SK-N-SH (cell line): ENCODE results near the gene REC114. TPM values are rescaled to one million over a fixed set of nuclear protein-coding genes. Genes with fewer than 3 reads are reported as not detected.

Experiments
- CTCF ChIA-PET: fragments of 300-600, 350-600 bp; formaldehyde crosslinking; extraction: SDS; loops from one replicate; lab custom pipeline; 2021; lab: Yijun Ruan, JAX
- POLR2A ChIA-PET: fragments of 350-600 bp; sonication (Branson Sonifier 250); formaldehyde crosslinking; extraction: SDS; loops from one replicate; lab custom pipeline; 2020; ENCODE audit warnings: antibody characterized with exemption, inconsistent platforms; lab: Yijun Ruan, JAX
- DNase-seq: peaks from one replicate; pipeline ENCODE4 v3.0.0; 2012
- H2AFZ ChIP-seq: fragments of 200-600 bp; sonication (generic); 2 replicates; pipeline ENCODE4 v1.8.1; 2016; ENCODE audit warnings: antibody characterized with exemption, mild to moderate bottlenecking, low read depth
- H3F3A ChIP-seq: fragments of 200-600 bp; sonication (generic); replicated peaks from 2 replicates; pipeline ENCODE3; 2016; ENCODE audit warnings: antibody characterized with exemption, mild to moderate bottlenecking; ENCODE audit not compliant: insufficient read depth
- H3K27ac ChIP-seq, 2 experiments: fragments of 200-500 bp in 1 of 2; fragments of 200-600 bp in 1 of 2; sonication (Bioruptor generic) in 1 of 2; sonication (generic), shearing (Covaris generic) in 1 of 2; 2 replicates each; pipeline versions ENCODE4 v1.5.1 to v1.6.1; 2014 to 2016; ENCODE audit warnings: low read depth in 2 of 2, inconsistent platforms in 1 of 2, low read length in 1 of 2, mild to moderate bottlenecking in 1 of 2, mixed read lengths in 1 of 2
- H3K27me3 ChIP-seq: fragments of 200-600 bp; sonication (generic), shearing (Covaris generic); 2 replicates; pipeline ENCODE4 v1.6.1; 2016; ENCODE audit warnings: mixed run types; ENCODE audit not compliant: insufficient read depth
- H3K36me3 ChIP-seq, 2 experiments: fragments of 200-500 bp in 1 of 2; fragments of 200-600 bp in 1 of 2; sonication (Bioruptor generic) in 1 of 2; sonication (generic) in 1 of 2; replicated peaks in 1 of 2; 2 replicates each; pipeline versions ENCODE3 to v1.5.1; 2014 to 2016; ENCODE audit warnings: low read length in 1 of 2, mild to moderate bottlenecking in 1 of 2; ENCODE audit not compliant: insufficient read depth in 2 of 2, control insufficient read depth in 1 of 2
- H3K4me1 ChIP-seq, 2 experiments: fragments of 200-500 bp in 1 of 2; fragments of 200-600 bp in 1 of 2; sonication (Bioruptor generic) in 1 of 2; sonication (generic), shearing (Covaris generic) in 1 of 2; 2 replicates each; pipeline versions ENCODE4 v1.5.1 to v1.6.1; 2014 to 2016; ENCODE audit warnings: low read depth in 1 of 2, low read length in 1 of 2, mixed run types in 1 of 2; ENCODE audit not compliant: insufficient read depth in 2 of 2, control insufficient read depth in 1 of 2
- H3K4me2 ChIP-seq: fragments of 200-600 bp; sonication (generic), shearing (Covaris generic); 2 replicates; pipeline ENCODE4 v1.6.1; 2017; ENCODE audit warnings: mixed run types
- H3K4me3 ChIP-seq, 2 experiments: fragments of 200-500 bp in 1 of 2; fragments of 200-600 bp in 1 of 2; sonication (Bioruptor generic) in 1 of 2; sonication (generic), shearing (Covaris generic) in 1 of 2; 2 replicates each; pipeline versions ENCODE4 v1.5.1 to v1.8.1; 2014 to 2016; ENCODE audit warnings: low read depth in 2 of 2, inconsistent platforms in 1 of 2, low read length in 1 of 2, mild to moderate bottlenecking in 1 of 2, mixed read lengths in 1 of 2, moderate library complexity in 1 of 2
- H3K79me2 ChIP-seq: fragments of 200-600 bp; sonication (generic); 2 replicates; pipeline ENCODE4 v1.8.1; 2017; ENCODE audit warnings: mild to moderate bottlenecking; ENCODE audit not compliant: insufficient read depth
- H3K9ac ChIP-seq: fragments of 200-600 bp; sonication (generic); 2 replicates; pipeline ENCODE4 v1.6.1; 2017; ENCODE audit warnings: mixed run types
- H3K9me2 ChIP-seq: fragments of 200-600 bp; sonication (generic); 2 replicates; pipeline ENCODE4 v1.6.1; 2017; ENCODE audit warnings: mixed run types
- H3K9me3 ChIP-seq: fragments of 200-600 bp; sonication (generic); 2 replicates; pipeline ENCODE4 v1.6.1; 2017; ENCODE audit warnings: mixed run types, mild to moderate bottlenecking, moderate library complexity
- H4K20me1 ChIP-seq: fragments of 200-600 bp; sonication (generic); 2 replicates; pipeline ENCODE4 v1.6.1; 2017; ENCODE audit warnings: mild to moderate bottlenecking, mixed run types; ENCODE audit not compliant: insufficient read depth
- CHD2 ChIP-seq: fragments of 150-350 bp; IDR thresholded peaks from 2 replicates; pipeline ENCODE4 v1.6.1; 2018; ENCODE audit warnings: low read length; ENCODE audit not compliant: partially characterized antibody
- ELF1 ChIP-seq: IDR thresholded peaks from 2 replicates; pipeline ENCODE4 v1.4.0; 2012
- EP300 ChIP-seq, 2 experiments: IDR thresholded peaks; 2 replicates each; pipeline versions ENCODE4 v1.4.0 to v1.6.1; 2012; ENCODE audit warnings: borderline replicate concordance in 1 of 2, low read depth in 1 of 2, low read length in 1 of 2
- EZH2phosphoT487 ChIP-seq: fragments of 200-600 bp; sonication (generic); IDR thresholded peaks from 2 replicates; pipeline ENCODE4 v1.6.1; 2017; ENCODE audit warnings: low read depth, mixed run types, mild to moderate bottlenecking, antibody characterized with exemption, moderate library complexity, borderline replicate concordance
- FOXJ3 ChIP-seq: sonication (generic); formaldehyde crosslinking; IDR thresholded peaks from 2 replicates; pipeline ENCODE4 v1.5.1; 2020; ENCODE audit warnings: mild to moderate bottlenecking, missing genetic modification reagents
- FOXM1 ChIP-seq: IDR thresholded peaks from 2 replicates; pipeline ENCODE4 v1.4.0; 2012; ENCODE audit warnings: low read depth, mild to moderate bottlenecking
- GABPA ChIP-seq: IDR thresholded peaks from 2 replicates; pipeline ENCODE4 v1.4.0; 2012; ENCODE audit warnings: low read depth, mild to moderate bottlenecking
- IRF3 ChIP-seq: fragments of 150-350 bp; IDR thresholded peaks from 2 replicates; pipeline ENCODE4 v1.6.1; 2016; ENCODE audit warnings: mild to moderate bottlenecking, low read depth, low read length
- JUND ChIP-seq: IDR thresholded peaks from 2 replicates; pipeline ENCODE4 v1.4.0; 2012
- NFIC ChIP-seq: IDR thresholded peaks from 2 replicates; pipeline ENCODE4 v1.4.0; 2012; ENCODE audit warnings: borderline replicate concordance
- NRF1 ChIP-seq: IDR thresholded peaks from 2 replicates; pipeline ENCODE4 v1.6.1; 2012; ENCODE audit warnings: low read depth, mild to moderate bottlenecking, low read length
- PBX3 ChIP-seq: IDR thresholded peaks from 2 replicates; pipeline ENCODE4; 2012
- POLR2AphosphoS5 ChIP-seq: IDR thresholded peaks from 2 replicates; pipeline ENCODE4 v1.6.1; 2012; ENCODE audit warnings: low read depth, low read length
- RAD21 ChIP-seq: IDR thresholded peaks from 2 replicates; pipeline ENCODE4 v1.6.1; 2012; ENCODE audit warnings: mild to moderate bottlenecking, low read length
- RFX5 ChIP-seq: IDR thresholded peaks from 2 replicates; pipeline ENCODE4 v1.6.1; 2012; ENCODE audit warnings: mild to moderate bottlenecking, improper control_type of control experiment, low read length
- RXRA ChIP-seq: IDR thresholded peaks from 2 replicates; pipeline ENCODE4 v1.4.0; 2012; ENCODE audit warnings: low read depth, mild to moderate bottlenecking, borderline replicate concordance
- SIN3A ChIP-seq: IDR thresholded peaks from 2 replicates; pipeline ENCODE4 v1.6.1; 2012; ENCODE audit warnings: low read depth, mild to moderate bottlenecking, low read length, moderate library complexity, borderline replicate concordance
- SMC3 ChIP-seq: IDR thresholded peaks from 2 replicates; pipeline ENCODE4 v1.6.1; 2012; ENCODE audit warnings: low read depth, low read length, improper control_type of control experiment
- TCF12 ChIP-seq: IDR thresholded peaks from 2 replicates; pipeline ENCODE4 v1.4.0; 2012
- TEAD4 ChIP-seq: IDR thresholded peaks from 2 replicates; pipeline ENCODE4 v1.4.0; 2012; ENCODE audit warnings: mild to moderate bottlenecking, borderline replicate concordance; ENCODE audit not compliant: insufficient read depth
- USF2 ChIP-seq: fragments of 150-350 bp; IDR thresholded peaks from 2 replicates; pipeline ENCODE4 v1.6.1; 2017; ENCODE audit warnings: antibody characterized with exemption, low read length, low read depth, borderline replicate concordance
- YY1 ChIP-seq: IDR thresholded peaks from 2 replicates; pipeline ENCODE4 v1.4.0; 2012; ENCODE audit warnings: low read depth, mild to moderate bottlenecking
- WGBS: methylation state at CpG from one replicate; pipeline ENCODE4 v1.1.6; 2017; ENCODE audit warnings: low lambda C conversion rate; 5-methylcytosine and 5-hydroxymethylcytosine counted together
- polyA plus RNA-seq, 3 experiments: library from polyadenylated mRNA; depleted of rRNA; stranded (reverse); fragments of >200 nt; gene quantifications; 2 replicates each; pipeline ENCODE4 v1.2.3, GENCODE V29; 2012
- TF ChIP-seq, protein P1 (sequence below): IDR thresholded peaks from 2 replicates; pipeline ENCODE4 v1.6.1; 2012; ENCODE audit warnings: mild to moderate bottlenecking, low read depth, low read length, moderate library complexity
- TF ChIP-seq, protein P2 (sequence below): IDR thresholded peaks from 2 replicates; pipeline ENCODE4 v1.4.0; 2012; ENCODE audit warnings: low read depth, borderline replicate concordance

REC114 gene
- polyA plus RNA-seq, 1 of the 3 experiments (the other 2 are of a cell fraction) = not detected

- TF ChIP-seq FOXJ3 (CRISPR knock-in tag) (no peak), EP300 (IDR thresholded peaks at IDR 0.05; ENCODE audit: borderline replicate concordance in 1 of 2, low read depth in 1 of 2, low read length in 1 of 2) (no peak), RAD21 (peak; percentile 81), TEAD4 (no peak), GABPA (no peak), YY1 (peak; percentile 33; the same call in 1 of the 2 replicates)
These were observed 117.6 kb downstream of the REC114 start (continued) for GRCh38 chr15:73560501-73561117.

DNA sequence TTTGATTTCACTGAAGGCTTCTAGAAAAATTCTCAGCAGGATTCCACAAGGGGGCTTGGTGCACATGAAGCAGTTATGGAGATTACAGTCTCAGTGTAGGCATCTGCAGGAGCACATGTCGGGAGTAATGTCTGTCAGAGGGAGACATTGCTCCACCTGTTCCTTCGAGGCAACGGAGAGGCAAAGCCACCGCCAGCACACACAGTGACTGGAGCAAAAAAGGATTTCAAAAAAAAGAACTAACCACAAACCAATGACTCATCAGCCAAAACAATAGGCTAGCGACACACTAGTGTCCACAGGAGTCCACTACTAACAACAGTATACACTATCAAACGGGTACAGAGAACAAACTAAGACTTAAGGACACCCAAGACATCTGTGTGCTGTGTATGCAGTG is 121.3 kb downstream of the REC114 start:
- H2AFZ ChIP-seq = no peak overlapping the region
- no peak overlapping the region for H3K4me2 ChIP-seq
- DNase-seq = no peak
- H3K9ac ChIP-seq = no peak overlapping the region
- no peak overlapping the region for H3K27ac ChIP-seq
- no peaks in the 10 kb centered on the region for H3K27me3 ChIP-seq
- H3K9me3 ChIP-seq = no peaks in the 10 kb centered on the region
- ChIA-PET POLR2A (no interaction called here), CTCF (interaction anchor here (1.5 to 6.8 kb wide), 3 partner anchors 70 to 141 kb away, joined by 10 to 145 read pairs (median 96); partner anchors contain the start of gene NPTN)
- H3K36me3 ChIP-seq = peaks cover 45 to 70% of the 10 kb centered on the region in 2 experiments
- 62% methylated on average over 6 of the region's 6 CpGs for WGBS
- H3K4me3 ChIP-seq = no peak overlapping the region
- peaks cover 18% of the 10 kb centered on the region for H4K20me1 ChIP-seq
- H3F3A ChIP-seq = peaks cover 3% of the 10 kb centered on the region
- no peaks in the 10 kb centered on the region for H3K9me2 ChIP-seq
- peaks cover 0 to 4% of the 10 kb centered on the region in 2 experiments; a peak in 2 of 4 replicates for H3K4me1 ChIP-seq
- H3K79me2 ChIP-seq = peaks cover 3% of the 10 kb centered on the region; the same call in 1 of the 2 replicates
- TF ChIP-seq POLR2AphosphoS5 = no peak
- no peak for TF ChIP-seq ELF1
- TF ChIP-seq USF2 = no peak
- no peak for TF ChIP-seq PBX3
- TF ChIP-seq RXRA = no peak
- TF ChIP-seq, protein P1, sequence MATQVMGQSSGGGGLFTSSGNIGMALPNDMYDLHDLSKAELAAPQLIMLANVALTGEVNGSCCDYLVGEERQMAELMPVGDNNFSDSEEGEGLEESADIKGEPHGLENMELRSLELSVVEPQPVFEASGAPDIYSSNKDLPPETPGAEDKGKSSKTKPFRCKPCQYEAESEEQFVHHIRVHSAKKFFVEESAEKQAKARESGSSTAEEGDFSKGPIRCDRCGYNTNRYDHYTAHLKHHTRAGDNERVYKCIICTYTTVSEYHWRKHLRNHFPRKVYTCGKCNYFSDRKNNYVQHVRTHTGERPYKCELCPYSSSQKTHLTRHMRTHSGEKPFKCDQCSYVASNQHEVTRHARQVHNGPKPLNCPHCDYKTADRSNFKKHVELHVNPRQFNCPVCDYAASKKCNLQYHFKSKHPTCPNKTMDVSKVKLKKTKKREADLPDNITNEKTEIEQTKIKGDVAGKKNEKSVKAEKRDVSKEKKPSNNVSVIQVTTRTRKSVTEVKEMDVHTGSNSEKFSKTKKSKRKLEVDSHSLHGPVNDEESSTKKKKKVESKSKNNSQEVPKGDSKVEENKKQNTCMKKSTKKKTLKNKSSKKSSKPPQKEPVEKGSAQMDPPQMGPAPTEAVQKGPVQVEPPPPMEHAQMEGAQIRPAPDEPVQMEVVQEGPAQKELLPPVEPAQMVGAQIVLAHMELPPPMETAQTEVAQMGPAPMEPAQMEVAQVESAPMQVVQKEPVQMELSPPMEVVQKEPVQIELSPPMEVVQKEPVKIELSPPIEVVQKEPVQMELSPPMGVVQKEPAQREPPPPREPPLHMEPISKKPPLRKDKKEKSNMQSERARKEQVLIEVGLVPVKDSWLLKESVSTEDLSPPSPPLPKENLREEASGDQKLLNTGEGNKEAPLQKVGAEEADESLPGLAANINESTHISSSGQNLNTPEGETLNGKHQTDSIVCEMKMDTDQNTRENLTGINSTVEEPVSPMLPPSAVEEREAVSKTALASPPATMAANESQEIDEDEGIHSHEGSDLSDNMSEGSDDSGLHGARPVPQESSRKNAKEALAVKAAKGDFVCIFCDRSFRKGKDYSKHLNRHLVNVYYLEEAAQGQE = no peak
- TF ChIP-seq IRF3 = no peak
- peak; percentile 27; the same call in 1 of the 2 replicates for TF ChIP-seq JUND
- TF ChIP-seq CHD2 = no peak
- no peak for TF ChIP-seq FOXM1
- no peak for TF ChIP-seq YY1
- TF ChIP-seq TEAD4 = no peak
- TF ChIP-seq, protein P2, sequence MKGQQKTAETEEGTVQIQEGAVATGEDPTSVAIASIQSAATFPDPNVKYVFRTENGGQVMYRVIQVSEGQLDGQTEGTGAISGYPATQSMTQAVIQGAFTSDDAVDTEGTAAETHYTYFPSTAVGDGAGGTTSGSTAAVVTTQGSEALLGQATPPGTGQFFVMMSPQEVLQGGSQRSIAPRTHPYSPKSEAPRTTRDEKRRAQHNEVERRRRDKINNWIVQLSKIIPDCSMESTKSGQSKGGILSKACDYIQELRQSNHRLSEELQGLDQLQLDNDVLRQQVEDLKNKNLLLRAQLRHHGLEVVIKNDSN = no peak
- TF ChIP-seq SIN3A = peak; percentile 36; the same call in 1 of the 2 replicates
- TF ChIP-seq GABPA = no peak
- TF ChIP-seq NRF1 = no peak
- no peak for TF ChIP-seq RFX5
- no peak for TF ChIP-seq RAD21
- peak; percentile 10; the same call in 1 of the 2 replicates for TF ChIP-seq TCF12
- TF ChIP-seq EP300 (IDR thresholded peaks at IDR 0.05; ENCODE audit: borderline replicate concordance in 1 of 2, low read depth in 1 of 2, low read length in 1 of 2) = no peak
- TF ChIP-seq SMC3 = no peak
- TF ChIP-seq FOXJ3 (CRISPR knock-in tag) = no peak
- TF ChIP-seq NFIC = no peak
- TF ChIP-seq EZH2phosphoT487 = no peak
